Breast epithelium (tissue), 4 donors: ENCODE results near the gene ZDHHC4. TPM values are rescaled to one million over a fixed set of nuclear protein-coding genes. Genes with fewer than 3 reads are reported as not detected.

Experiments
- DNase-seq, 2 donors: peaks; one replicate each; pipeline ENCODE4 v3.0.0-alpha.2; 2019; ENCODE audit warnings: low spot score in 2 of 2
- H3K27ac ChIP-seq, 2 donors: fragments of 200-600 bp; sonication (generic) in 1 of 2; one replicate each; pipeline ENCODE4 v1.5.1; 2016 to 2019; ENCODE audit warnings: mild to moderate bottlenecking in 1 of 2
- H3K27me3 ChIP-seq, 2 donors: fragments of 200-600 bp; sonication (generic) in 1 of 2; one replicate each; pipeline versions ENCODE4 v1.5.1 to v1.6.0; 2017 to 2019; ENCODE audit warnings: control low read depth in 1 of 2, mild to moderate bottlenecking in 1 of 2
- H3K36me3 ChIP-seq: fragments of 200-600 bp; one replicate; pipeline ENCODE4 v1.5.1; 2019
- H3K4me1 ChIP-seq, 2 donors: fragments of 200-600 bp; sonication (generic); one replicate each; pipeline ENCODE4 v1.5.1; 2016 to 2019; ENCODE audit warnings: control low read depth in 1 of 2
- H3K4me3 ChIP-seq, 3 donors: fragments of 200-600 bp; sonication (generic); 1 replicate in 2 of 3; 2 replicates in 1 of 3; pipeline ENCODE4 v1.5.1; 2016 to 2019; ENCODE audit warnings: mild to moderate bottlenecking in 3 of 3, moderate library complexity in 2 of 3
- H3K9me3 ChIP-seq, 2 donors: fragments of 200-600 bp; sonication (generic) in 1 of 2; one replicate each; pipeline ENCODE4 v1.5.1; 2016 to 2019; ENCODE audit warnings: control low read depth in 1 of 2
- CTCF ChIP-seq, 3 donors: fragments of 450-650 bp; IDR thresholded peaks; one replicate each; pipeline ENCODE4 v1.5.1; 2016 to 2017; ENCODE audit warnings: antibody characterized with exemption in 3 of 3, mild to moderate bottlenecking in 3 of 3, moderate library complexity in 3 of 3
- POLR2A ChIP-seq: fragments of 450-650 bp; IDR thresholded peaks from one replicate; pipeline ENCODE4 v1.6.1; 2016; ENCODE audit warnings: antibody characterized with exemption, mild to moderate bottlenecking, moderate library complexity
- POLR2AphosphoS5 ChIP-seq, 3 donors: sonication (generic); formaldehyde crosslinking; IDR thresholded peaks; one replicate each; pipeline ENCODE4 v1.6.1; 2017; ENCODE audit warnings: antibody characterized with exemption in 3 of 3
- intact Hi-C: fragments of 100-400 bp; cut with DNase I; formaldehyde crosslinking; loops from one replicate; pipeline ENCODE4 v1.15.1; 2023; ENCODE audit warnings: low total_unique reads
- total RNA-seq, 3 donors: library from RNA; depleted of rRNA; stranded (reverse); fragments of >200 nt; gene quantifications; one replicate each; pipeline ENCODE4 v1.1.0, GENCODE V29; 2016

The ZDHHC4 gene
- total RNA-seq, 3 donors from 2014 or later, result 43.2 to 60.6 (median 43.3) TPM

- Histone ChIP-seq H3K27me3 (no peaks in the 10 kb centered on the region), H3K36me3 (peaks cover 1% of the 10 kb centered on the region), H3K9me3 (no peaks in the 10 kb centered on the region), H3K27ac (peak overlapping the region in 1 of 2 donors; percentile 58), H3K4me1 (no peaks in the 10 kb centered on the region), H3K4me3 (peak overlapping the region; percentile 56 to 94 (median 74))
- TF ChIP-seq CTCF (IDR thresholded peaks at IDR 0.05) (no peak), POLR2A (no peak), POLR2AphosphoS5 (IDR thresholded peaks at IDR 0.05) (no peak)
- intact Hi-C loops, result no loop called here
- DNase-seq, result no peak
Measured at GRCh38 chr7:6615723-6616555, 38.7 kb downstream of the ZDHHC4 start.

- TF ChIP-seq POLR2A (no peak), CTCF (IDR thresholded peaks at IDR 0.05) (no peak), POLR2AphosphoS5 (IDR thresholded peaks at IDR 0.05) (no peak)
- Histone ChIP-seq H3K36me3 (peaks cover 6% of the 10 kb centered on the region), H3K9me3 (no peaks in the 10 kb centered on the region), H3K27ac (no peak overlapping the region), H3K4me1 (no peaks in the 10 kb centered on the region), H3K27me3 (no peaks in the 10 kb centered on the region), H3K4me3 (peak overlapping the region in 1 of 3 donors; percentile 74)
- no peak for DNase-seq
- intact Hi-C loops, result no loop called here
Measured at GRCh38 chr7:6616854-6617643, 39.8 kb downstream of the ZDHHC4 start.

GRCh38 chr7:6618621-6619020 lies 41.4 kb downstream of the ZDHHC4 start:
- no peak for DNase-seq
- Histone ChIP-seq H3K9me3 (no peaks in the 10 kb centered on the region), H3K27me3 (no peaks in the 10 kb centered on the region), H3K4me3 (no peak overlapping the region), H3K27ac (no peak overlapping the region), H3K4me1 (no peaks in the 10 kb centered on the region), H3K36me3 (peaks cover 6% of the 10 kb centered on the region)
- TF ChIP-seq CTCF (IDR thresholded peaks at IDR 0.05), result no peak
- TF ChIP-seq POLR2AphosphoS5 (IDR thresholded peaks at IDR 0.05), result no peak
- no peak for TF ChIP-seq POLR2A
- intact Hi-C loops, result no loop called here

GRCh38 chr7:6619961-6620360 lies 42.7 kb downstream of the ZDHHC4 start:
- intact Hi-C loops, result no loop called here
- H3K4me1 ChIP-seq, result no peaks in the 10 kb centered on the region
- no peak overlapping the region for H3K27ac ChIP-seq
- no peak for TF ChIP-seq CTCF (IDR thresholded peaks at IDR 0.05)
- no peak for TF ChIP-seq POLR2A
- TF ChIP-seq POLR2AphosphoS5 (IDR thresholded peaks at IDR 0.05), result no peak
- H3K27me3 ChIP-seq, result no peaks in the 10 kb centered on the region
- peaks cover 6% of the 10 kb centered on the region for H3K36me3 ChIP-seq
- DNase-seq, result no peak
- H3K4me3 ChIP-seq, result no peak overlapping the region
- no peaks in the 10 kb centered on the region for H3K9me3 ChIP-seq
